HG03095 (cell line): ENCODE results near the gene ZNF415.
"Not testable (repeated sequence)": the region's sequence is repeated elsewhere in the genome, so short reads cannot be mapped to it uniquely, and the experiment has no call there.

Experiments used
- ATAC-seq: cut with Tn5 transposase; IDR thresholded peaks from one replicate; pipeline ENCODE4 v1.9.1; 2021; ENCODE audit warnings: moderate library complexity; ENCODE audit not compliant: unreplicated experiment

The ZNF415 gene

DNA sequence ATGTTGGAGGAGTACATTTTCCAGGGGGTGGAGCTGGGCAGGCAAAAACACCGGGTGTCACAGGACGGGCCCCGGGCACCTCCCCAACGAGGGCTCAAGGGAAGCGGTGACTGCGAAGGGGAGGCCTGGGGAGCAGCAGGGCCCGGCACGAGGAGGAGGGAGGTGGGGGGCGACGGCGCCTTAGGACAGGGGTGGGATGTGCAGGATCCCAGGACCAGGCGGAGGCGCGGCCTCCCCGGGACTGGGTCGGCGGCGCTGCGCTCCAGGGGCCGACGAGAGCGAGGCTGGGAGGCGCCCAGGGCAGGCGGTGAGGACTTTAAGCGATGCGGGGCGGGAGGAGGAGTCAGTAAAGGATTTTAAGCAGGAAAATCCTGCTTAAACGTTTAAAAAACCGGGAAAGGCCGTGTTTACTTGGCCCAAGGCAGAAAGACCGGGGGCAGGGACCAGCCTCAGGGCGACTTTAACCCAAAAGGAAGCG, 29.9 kb downstream of the ZNF415 start:
- ATAC-seq, result peak; percentile 23

DNA sequence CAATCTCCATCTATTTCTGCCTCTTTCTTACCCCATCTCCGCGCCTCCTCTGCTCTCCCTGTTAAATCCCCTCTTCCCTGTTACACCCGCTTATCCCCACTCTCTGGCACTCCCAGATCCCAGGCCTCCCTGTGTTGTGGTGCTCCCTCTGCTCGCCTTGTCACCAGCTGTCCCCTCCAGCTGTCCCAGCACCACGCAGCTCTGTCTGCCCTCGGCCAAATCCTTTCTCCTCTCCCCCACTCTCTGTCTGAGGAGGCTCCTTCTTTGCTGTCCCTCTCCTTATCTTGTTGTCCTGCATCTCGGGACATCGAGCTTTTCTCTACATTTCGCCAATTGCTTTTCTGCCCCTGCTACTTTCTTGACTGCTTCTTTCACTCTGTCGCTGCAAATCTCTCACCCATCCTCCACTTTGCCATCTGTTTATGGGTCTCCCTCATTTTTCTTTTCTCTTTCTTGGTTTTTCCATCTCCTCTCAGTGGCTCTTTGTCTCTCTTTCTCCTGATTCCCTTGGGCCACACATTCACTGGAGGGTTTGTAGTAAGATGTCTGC, 30.4 kb downstream of the ZNF415 start:
- no peak for ATAC-seq

DNA sequence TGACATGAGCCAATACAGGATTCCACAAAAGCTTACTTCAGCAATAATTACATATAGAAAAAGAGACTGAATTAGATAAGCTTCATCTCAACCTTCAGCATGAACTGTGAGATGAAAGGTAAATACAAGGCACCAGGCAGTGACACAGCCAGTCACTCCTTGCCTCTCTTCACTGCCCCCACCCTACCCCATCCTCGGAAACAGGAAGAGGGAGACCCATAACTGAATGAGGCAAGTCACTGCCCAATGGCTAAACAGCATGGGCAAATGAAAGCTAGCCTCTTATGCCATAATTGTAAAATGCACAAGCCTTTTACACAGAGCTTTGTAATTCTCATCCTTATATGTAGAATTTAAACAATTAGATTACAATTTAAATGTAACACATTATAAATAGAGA, 31.2 kb downstream of the ZNF415 start:
- ATAC-seq, result no peak

DNA sequence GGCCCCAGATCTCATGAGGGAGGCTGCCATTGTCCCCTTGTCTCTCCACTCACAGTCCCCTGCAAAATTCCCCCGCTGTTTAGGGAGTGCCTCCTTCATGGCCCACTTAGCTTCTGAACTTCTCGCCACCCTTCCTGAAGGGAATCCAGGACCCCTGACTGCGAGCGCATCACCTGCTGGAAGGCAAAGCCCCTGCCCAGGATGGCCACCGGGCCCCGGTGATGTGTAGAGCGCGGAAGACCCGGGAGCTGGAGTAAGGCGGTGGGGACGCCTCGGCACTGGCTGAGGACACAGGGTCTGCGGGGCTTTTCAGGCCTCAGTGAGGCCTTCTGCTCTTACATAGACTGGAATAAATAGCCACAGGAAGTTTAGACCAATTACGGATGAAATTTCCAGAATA, 34.1 kb downstream of the ZNF415 start:
- ATAC-seq, result not testable (repeated sequence)

GRCh38 chr19:53096982-53097690, 35.6 kb downstream of the ZNF415 start:
- ATAC-seq, result not testable (repeated sequence)

DNA sequence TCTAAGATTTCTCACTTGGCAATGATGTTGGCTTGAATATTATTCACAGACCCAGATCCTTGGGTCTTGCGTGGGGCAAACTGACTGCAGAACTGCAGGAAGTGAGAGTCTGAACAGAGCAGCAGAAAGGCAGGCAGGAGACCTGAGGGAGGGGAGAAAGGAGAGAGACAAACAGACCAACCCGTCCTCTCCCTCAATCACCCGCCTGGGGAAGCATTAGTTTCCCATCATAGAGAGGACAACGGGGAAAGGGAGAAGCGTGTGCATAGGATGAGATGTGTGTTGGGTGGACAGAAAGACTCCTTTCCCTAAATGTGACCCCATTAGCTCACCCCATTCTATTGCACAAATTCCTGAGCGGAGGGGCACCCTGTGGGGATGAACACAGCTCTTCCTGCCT, 36.1 kb downstream of the ZNF415 start:
- ATAC-seq, result not testable (repeated sequence)

DNA sequence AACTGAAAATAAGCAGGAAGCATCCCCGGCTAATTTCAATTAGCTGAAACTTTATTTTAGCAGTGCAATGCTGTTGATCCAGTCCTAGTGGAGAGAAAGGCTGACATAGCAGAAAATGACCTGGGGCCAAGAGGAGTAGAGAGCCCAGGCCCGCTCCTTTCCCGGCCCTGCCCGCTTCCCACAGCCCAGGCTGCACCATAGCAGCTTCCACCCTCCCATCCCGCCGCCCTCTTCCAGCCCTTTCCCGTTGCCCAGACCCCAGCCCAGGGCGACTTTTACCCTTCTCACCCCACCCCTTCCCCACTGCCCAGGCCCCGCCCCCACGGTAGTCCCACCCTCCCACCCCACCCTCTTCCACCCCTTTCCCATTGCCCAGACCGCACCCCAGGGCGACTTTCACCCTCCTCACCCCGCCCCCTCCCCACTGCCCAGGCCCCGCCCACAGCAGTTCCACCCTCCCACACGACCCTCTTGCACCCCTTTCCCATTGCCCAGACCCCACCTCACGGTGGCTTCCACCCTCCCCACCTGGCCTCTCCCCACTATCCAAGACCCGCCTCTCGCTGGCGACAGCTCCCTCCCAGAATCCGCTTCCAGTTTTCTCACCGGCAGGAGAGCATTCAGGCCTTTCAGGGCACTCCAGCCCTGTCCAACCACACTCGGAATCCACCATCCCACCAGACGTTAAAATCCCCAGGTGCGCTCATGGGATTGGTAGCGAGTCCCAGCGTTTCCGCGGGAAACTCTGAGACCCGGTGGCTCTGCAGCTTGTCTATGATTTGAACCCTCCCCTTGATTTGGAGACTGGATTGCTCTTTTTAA, 37.7 kb downstream of the ZNF415 start:
- ATAC-seq, result no peak

DNA sequence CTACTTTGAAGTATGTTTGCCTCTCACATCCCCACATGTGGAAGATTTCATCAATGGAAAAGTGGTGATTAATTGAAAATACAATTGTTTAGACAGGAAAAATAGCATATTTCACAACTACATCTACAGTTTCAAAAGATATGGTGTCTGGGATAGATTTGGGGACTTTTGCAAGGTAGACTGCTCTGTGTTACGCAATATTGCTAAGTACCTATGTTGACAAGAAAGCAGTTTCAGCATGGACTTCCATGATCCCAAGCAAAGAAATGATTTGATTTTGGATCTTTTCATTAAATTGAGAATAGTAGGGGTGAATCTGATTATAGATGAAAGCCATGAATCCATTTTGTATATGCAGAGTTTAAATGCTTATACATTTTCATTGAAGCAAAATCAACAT, 40.0 kb downstream of the ZNF415 start:
- no peak for ATAC-seq

DNA sequence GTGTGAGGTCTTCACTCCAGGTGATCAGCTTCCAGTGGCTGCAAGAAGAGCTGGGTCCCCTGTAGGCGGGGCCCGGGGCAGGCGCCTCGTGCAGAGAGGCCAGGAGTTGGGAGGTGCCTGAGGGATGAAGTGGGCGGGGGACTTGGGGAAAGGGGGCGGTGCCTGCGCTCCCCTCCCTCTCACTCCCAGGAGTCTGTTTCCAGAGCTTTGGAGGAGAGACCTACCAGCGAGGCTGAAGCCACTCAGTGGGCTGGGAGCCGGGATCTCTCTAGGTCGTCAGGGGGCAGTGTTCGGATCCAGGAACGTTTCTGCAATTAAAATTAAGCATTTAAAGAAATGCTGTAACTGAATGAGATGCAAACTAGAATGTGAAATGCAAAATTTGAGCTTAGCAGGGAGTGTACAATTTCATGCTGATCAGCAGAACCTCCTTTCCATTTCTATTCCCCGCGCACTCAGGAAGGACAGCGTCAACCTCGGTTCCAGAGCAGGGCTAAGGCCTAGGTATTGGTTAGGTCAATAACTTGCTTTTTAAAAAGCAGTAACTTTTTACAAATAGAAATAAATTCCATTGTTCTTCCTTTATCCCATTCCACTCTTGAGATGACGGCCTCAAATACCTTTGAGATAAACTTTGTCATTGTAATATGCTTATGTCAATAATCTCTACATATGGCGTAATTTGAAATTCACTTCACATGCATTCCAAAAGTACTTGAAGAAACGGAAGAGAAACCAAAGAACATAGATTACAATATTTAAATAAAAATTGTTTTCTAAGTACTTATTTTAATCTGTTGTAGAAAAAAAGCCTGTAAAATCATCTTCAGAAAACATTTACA, 41.1 kb downstream of the ZNF415 start:
- no peak for ATAC-seq

DNA sequence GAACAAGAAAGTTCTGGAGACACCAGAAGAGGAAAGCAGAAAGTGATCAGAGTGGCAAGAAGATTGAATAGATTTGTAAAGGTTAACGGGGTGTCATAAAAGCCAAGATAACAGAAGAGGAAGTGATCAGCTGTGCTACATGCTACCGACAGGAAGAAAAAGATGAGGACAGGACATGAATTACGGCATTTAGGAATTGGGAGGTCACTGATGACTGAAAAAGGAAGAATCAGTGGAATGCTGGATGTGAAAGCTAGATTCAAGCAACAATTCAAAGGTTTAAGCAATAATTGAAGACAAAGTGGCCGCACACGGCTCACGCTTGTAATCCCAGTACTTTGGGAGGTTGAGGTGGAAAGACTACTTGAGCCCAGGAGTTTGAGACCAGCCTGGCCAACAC, 44.6 kb downstream of the ZNF415 start:
- no peak for ATAC-seq

DNA sequence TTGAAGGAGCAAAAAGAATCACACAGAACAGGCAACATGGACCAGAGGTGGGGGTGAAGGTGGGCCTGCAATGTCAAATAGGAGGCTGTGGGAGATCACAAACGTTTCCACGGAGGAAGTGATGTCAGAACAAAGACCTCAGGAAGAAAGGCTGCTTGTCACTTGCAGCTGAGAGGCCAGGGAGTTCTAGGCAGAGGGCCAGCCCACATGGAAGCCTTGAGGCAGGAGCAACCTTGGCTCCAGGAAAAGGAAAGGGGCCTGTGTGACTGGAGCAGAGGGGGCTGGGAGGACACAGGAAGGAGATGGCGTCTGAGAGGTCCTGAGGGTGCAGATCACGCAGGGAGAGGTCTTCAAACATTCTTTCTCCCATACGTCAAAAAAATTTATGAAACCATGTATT, 45.8 kb downstream of the ZNF415 start:
- no peak for ATAC-seq

- ATAC-seq, result no peak
Measured at GRCh38 chr19:53085496-53085895, 47.2 kb downstream of the ZNF415 start.

GRCh38 chr19:53082929-53083328, 49.8 kb downstream of the ZNF415 start:
- ATAC-seq, result no peak

GRCh38 chr19:53079313-53079924, 53.3 kb downstream of the ZNF415 start:
- ATAC-seq, result no peak

GRCh38 chr19:53078668-53079067, 54.0 kb downstream of the ZNF415 start:
- ATAC-seq, result no peak

DNA sequence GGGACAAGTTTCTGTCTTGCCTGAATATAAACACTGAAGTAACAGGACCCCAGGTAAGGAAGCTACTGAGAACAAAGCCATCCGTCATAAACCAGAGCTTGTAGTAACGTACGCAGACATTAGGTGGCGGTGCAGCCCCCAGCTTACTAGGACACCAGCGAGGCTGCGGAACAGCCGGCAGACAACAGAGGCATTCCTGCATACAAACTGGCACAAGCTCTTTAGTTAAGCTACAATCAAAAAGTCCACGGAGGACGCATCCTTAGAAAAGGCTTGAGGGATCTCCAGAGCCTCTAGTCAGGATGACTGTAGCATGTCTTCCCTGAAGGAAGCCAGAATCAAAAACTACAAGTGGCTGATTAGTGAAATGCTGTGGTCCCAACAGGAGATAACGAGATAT, 55.7 kb downstream of the ZNF415 start:
- ATAC-seq, result no peak

DNA sequence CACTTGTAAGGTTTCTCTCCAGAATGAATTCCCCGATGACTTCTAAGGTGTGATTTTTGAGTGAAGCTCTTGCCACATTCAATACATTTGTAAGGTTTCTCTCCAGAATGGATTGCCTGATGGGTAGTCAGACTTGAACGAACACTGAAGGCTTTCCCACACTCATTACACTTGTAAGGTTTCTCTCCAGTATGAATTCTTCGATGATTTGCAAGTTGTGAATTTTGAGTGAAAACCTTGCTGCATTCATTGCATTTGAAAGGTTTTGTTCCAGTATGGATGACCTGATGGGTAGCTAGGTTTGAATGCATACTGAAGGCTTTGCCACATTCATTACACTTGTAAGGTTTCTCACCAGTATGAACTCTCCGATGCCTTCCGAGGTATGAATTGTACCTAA, 63.9 kb downstream of the ZNF415 start:
- ATAC-seq, result no peak

GRCh38 chr19:53068199-53068598, 64.5 kb downstream of the ZNF415 start:
- ATAC-seq, result no peak

DNA sequence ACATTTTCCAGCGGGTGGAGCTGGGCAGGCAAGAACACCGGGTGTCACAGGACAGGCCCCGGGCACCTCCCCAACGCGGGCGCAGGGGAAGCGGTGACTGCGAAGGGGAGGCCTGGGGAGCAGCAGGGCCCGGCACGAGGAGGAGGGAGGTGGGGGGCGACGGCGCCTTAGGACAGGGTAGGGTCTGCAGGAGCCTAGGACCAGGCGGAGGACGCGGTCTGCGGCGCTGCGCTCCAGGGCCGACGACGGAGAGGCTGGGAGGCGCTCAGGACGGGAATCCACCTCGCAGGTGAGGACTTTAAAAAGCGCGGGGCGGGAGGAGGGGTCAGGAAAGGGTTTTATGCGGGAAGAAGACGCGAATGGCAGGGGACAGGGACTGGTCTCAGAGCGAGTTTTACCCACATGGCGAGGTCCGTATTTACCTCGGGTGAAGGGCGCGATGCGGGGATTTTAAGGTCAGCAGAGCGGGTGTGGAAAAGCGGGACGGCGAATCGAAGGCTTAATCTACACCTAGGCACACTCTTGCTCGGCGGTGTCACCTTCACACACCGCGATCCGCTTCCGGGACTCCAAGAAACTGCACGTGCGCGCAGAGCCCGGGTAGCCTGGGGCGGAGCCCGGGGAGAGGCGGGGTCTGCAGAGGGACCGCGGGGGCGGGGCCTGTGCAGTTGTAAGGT, 74.7 kb downstream of the ZNF415 start:
- ATAC-seq, result no peak
